Mucosa of rectum (tissue), 2 donors: ENCODE measurements around the gene NCOA6.

Experiments used
- H3K27ac ChIP-seq, 2 donors: one replicate each; pipeline ENCODE4 v1.7.0; 2013; ENCODE audit warnings: inconsistent platforms in 2 of 2, low read depth in 2 of 2, low read length in 2 of 2
- H3K27me3 ChIP-seq, 2 donors: one replicate each; pipeline ENCODE4 v1.7.0; 2013; ENCODE audit warnings: low read length in 2 of 2; ENCODE audit not compliant: control insufficient read depth in 2 of 2, insufficient read depth in 2 of 2
- H3K36me3 ChIP-seq, 2 donors: one replicate each; pipeline ENCODE4 v1.7.0; 2013; ENCODE audit warnings: low read length in 2 of 2; ENCODE audit not compliant: control insufficient read depth in 2 of 2, insufficient read depth in 2 of 2
- H3K4me1 ChIP-seq, 2 donors: one replicate each; pipeline ENCODE4 v1.7.0; 2013; ENCODE audit warnings: low read length in 2 of 2, mild to moderate bottlenecking in 1 of 2; ENCODE audit not compliant: control insufficient read depth in 2 of 2, insufficient read depth in 2 of 2
- H3K4me3 ChIP-seq, 2 donors: one replicate each; pipeline ENCODE4 v1.7.0; 2013; ENCODE audit warnings: low read length in 2 of 2
- H3K9ac ChIP-seq, 2 donors: one replicate each; pipeline ENCODE4 v1.7.0; 2013; ENCODE audit warnings: low read length in 2 of 2, low read depth in 1 of 2, mild to moderate bottlenecking in 1 of 2
- H3K9me3 ChIP-seq, 2 donors: one replicate each; pipeline ENCODE4 v1.7.0; 2013; ENCODE audit warnings: low read length in 2 of 2; ENCODE audit not compliant: control insufficient read depth in 2 of 2
- donor health status: healthy.
- donor health status: Normal muscosa, but diverticular disease.

The NCOA6 gene

DNA sequence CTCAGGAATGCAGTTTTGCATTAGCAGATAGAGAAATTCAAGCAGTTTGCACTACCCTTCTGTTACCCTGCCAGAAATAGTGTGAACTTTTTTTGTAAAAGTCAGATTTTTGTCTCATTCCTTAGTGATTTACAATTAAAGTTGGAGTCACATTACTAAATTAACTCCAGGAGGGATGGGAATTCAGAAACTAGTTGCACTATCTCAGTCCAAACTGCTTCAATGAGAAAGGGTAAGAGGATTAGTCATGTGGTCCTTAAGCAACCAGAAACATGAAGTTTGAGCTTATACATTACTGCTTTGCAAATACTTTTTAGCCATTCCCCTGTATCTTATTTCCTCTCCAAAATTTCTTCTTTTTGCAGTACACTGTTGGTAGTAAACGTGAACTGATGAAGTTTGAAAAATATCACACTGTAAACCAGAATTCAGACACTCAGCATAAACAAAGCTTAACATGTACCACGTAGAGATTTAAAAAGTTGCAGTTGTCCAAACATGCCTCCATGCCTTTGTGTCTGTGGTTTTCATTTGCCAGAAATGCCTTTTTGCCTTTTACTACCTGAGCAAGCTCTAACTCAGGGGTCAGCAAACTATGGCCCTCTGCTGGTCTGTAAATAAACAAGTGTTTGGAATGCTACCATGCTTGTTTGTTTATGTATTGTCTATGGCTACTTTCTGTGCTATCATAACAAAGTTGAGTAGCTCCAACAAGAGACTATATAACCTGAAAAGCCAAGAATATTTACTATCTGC, 71.6 kb downstream of the NCOA6 start:
- no peak overlapping the region for H3K4me3 ChIP-seq
- no peaks in the 10 kb centered on the region for H3K4me1 ChIP-seq
- H3K36me3 ChIP-seq, result peaks cover 64 to 65% of the 10 kb centered on the region in 2 donors
- no peaks in the 10 kb centered on the region for H3K9me3 ChIP-seq
- H3K27ac ChIP-seq, result no peak overlapping the region
- no peak overlapping the region for H3K9ac ChIP-seq
- no peaks in the 10 kb centered on the region for H3K27me3 ChIP-seq

DNA sequence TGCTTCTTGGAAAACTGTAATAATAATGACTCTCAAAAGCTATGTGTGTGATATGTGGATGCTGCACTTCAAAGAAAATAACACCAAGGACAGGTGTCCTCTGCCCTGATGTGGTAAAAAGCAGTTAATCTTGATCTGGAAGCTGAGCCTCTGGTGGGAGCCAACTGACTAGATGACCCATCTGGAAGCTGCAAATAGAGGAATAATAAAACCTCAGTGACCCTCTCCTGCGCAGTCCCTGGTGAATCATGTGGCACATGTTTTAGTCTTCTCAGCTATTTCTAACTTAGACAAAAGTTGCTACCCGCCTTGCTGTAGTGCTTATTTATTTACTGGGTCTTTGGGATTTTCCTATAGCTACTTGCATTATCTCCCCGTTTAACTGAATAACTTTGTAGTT, 74.0 kb downstream of the NCOA6 start:
- Histone ChIP-seq H3K36me3 (peaks cover 55 to 61% of the 10 kb centered on the region in 2 donors), H3K9me3 (no peaks in the 10 kb centered on the region), H3K9ac (no peak overlapping the region), H3K4me1 (no peaks in the 10 kb centered on the region), H3K27ac (no peak overlapping the region), H3K4me3 (no peak overlapping the region), H3K27me3 (no peaks in the 10 kb centered on the region)

DNA sequence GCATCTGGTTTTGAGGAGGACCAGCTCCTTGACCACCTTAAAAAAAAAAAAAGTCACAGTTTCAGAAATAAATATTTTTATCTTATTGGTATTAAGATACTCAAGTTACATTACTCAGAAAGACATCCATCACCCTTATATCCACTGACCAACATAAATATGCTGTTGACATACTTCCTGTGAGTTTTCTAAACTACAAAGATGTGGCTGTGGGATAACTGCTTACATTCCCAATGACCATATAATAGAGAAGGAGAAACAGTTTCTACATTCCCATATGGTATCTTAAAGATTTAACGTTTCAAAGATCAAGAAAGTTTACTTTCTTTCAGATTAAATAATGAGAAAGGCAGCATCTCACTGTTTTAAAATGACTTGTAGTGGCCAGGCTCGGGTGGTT, 75.0 kb downstream of the NCOA6 start:
- no peaks in the 10 kb centered on the region for H3K4me1 ChIP-seq
- no peak overlapping the region for H3K4me3 ChIP-seq
- H3K27ac ChIP-seq, result no peak overlapping the region
- H3K27me3 ChIP-seq, result no peaks in the 10 kb centered on the region
- H3K9me3 ChIP-seq, result no peaks in the 10 kb centered on the region
- peaks cover 59 to 63% of the 10 kb centered on the region in 2 donors for H3K36me3 ChIP-seq
- H3K9ac ChIP-seq, result no peak overlapping the region

DNA sequence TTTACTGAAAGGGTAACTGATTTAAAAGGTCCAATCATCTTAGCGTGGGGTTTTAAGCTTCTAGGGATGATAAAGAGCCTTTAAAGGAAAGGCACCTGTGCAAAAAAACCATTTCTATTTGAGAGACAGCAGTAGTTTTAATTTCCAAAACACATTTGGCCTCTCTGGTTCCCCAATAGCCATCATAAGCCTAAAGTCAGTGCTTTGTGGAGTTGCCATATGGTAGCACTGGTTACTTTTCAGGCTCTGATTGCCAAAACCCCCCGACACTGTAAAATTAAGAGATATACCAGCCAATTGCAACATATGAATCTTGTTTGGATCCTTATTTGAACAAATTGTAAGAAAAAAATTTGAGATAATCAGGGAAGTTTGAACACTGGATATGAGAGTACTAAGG, 76.7 kb downstream of the NCOA6 start:
- Histone ChIP-seq H3K4me3 (no peak overlapping the region), H3K4me1 (no peaks in the 10 kb centered on the region), H3K27ac (no peak overlapping the region), H3K36me3 (peaks cover 56 to 62% of the 10 kb centered on the region in 2 donors), H3K27me3 (no peaks in the 10 kb centered on the region), H3K9me3 (no peaks in the 10 kb centered on the region), H3K9ac (no peak overlapping the region)

DNA sequence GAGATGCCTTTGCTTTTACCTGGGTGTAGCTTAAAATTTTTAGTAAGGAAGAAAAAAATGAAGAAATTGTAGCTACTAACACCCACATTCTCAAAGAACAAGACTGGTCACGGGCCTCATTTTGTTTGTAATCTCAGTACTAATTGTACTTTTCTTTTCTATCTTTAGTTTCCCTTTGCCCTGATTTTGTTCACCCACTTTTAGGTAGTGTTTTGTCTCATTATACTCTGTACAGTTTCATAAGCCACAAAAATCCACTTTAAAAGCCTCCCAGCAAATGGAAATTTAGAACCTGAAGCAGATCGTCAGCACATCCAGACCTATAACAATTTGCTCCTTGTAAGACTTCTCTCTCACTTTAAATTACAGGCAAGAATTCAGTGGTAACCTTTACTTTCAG, 78.0 kb downstream of the NCOA6 start:
- no peaks in the 10 kb centered on the region for H3K27me3 ChIP-seq
- H3K9me3 ChIP-seq, result no peaks in the 10 kb centered on the region
- H3K9ac ChIP-seq, result no peak overlapping the region
- H3K4me1 ChIP-seq, result no peaks in the 10 kb centered on the region
- H3K36me3 ChIP-seq, result peaks cover 64 to 70% of the 10 kb centered on the region in 2 donors
- H3K4me3 ChIP-seq, result no peak overlapping the region
- no peak overlapping the region for H3K27ac ChIP-seq

DNA sequence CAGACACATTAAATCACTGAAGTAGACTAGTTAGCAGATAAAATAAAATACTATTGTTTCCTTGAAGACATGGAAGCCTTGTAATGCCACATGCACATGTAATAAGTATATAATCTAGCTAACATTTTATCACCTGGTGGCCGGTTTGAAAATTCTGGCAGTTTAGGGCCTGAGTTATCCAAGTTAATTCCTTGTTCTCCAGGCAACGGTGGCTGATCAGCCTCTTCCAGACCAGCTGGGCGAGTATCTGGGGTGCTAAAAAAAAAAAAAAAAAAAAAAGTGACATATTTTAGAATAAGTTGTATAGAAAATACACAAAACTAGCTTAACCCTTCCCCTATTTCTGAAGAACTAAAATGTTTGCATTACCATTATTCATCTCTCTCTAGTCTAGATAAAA, 78.8 kb downstream of the NCOA6 start:
- Histone ChIP-seq H3K27me3 (no peaks in the 10 kb centered on the region), H3K4me3 (no peak overlapping the region), H3K9ac (no peak overlapping the region), H3K36me3 (peaks cover 70 to 71% of the 10 kb centered on the region in 2 donors), H3K4me1 (no peaks in the 10 kb centered on the region), H3K9me3 (no peaks in the 10 kb centered on the region), H3K27ac (no peak overlapping the region)

DNA sequence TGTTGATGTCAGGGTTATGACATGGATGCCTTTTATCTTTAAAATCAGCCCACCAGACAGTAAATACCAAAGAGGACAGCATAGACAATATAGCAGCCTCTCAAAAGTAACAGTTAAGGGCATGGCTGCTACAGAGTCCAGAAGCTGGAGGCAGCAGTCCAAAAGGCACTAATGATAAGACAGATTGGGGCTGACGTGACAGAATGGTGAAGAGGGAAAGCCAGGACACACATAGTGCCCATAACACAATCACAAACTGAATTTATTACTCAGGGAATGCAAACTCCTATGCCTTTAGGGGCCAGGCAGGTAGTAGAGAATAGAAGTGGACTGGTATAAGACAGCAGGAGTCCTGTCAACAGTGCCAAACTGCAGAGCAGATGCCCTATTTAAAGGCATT, 80.6 kb downstream of the NCOA6 start:
- H3K4me3 ChIP-seq, result no peak overlapping the region
- H3K27ac ChIP-seq, result no peak overlapping the region
- no peak overlapping the region for H3K9ac ChIP-seq
- H3K4me1 ChIP-seq, result no peaks in the 10 kb centered on the region
- H3K36me3 ChIP-seq, result peaks cover 72 to 74% of the 10 kb centered on the region in 2 donors
- H3K27me3 ChIP-seq, result no peaks in the 10 kb centered on the region
- no peaks in the 10 kb centered on the region for H3K9me3 ChIP-seq

DNA sequence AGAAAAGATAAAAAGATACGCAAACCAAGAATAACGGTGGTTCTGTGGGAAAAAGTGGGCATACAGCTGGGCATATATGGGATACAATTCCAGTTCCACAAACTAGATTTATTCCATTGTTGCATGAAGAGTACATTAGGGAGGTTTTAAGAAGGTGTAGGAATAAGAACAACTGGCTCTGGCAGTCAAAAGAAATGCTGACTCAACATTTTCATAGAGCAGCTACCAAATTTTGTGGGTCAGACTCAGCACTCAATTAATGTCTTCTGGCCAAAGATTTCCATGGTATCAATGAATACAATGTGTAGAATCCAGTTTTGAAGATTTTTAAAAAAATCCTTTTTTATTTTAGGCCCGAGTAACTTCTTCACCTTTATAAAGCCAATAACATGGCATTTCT, 81.1 kb downstream of the NCOA6 start:
- Histone ChIP-seq H3K27ac (no peak overlapping the region), H3K4me3 (no peak overlapping the region), H3K4me1 (no peaks in the 10 kb centered on the region), H3K9me3 (no peaks in the 10 kb centered on the region), H3K27me3 (no peaks in the 10 kb centered on the region), H3K36me3 (peaks cover 67 to 71% of the 10 kb centered on the region in 2 donors), H3K9ac (no peak overlapping the region)

DNA sequence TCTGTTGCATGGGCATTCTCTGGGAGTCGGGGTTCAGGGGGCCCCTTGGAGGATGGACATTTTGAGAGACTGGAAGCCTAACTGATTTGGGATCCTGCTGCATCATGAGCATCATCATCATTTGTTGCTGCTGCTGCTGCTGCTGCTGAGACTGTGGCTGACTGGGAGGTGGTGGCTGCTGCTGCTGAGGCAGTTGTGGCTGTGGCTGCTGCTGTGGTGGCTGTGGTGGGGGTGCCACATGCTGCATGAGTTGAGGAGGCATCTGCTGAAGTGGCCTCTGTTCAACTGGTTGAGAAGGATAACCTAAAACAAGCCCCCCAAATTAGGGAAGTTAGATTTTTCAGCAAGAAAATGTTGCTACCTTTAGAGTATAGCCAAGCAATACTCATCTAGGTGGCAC, 82.4 kb downstream of the NCOA6 start:
- Histone ChIP-seq H3K9ac (no peak overlapping the region), H3K27ac (no peak overlapping the region), H3K4me1 (no peaks in the 10 kb centered on the region), H3K9me3 (no peaks in the 10 kb centered on the region), H3K36me3 (peaks cover 65 to 66% of the 10 kb centered on the region in 2 donors), H3K27me3 (no peaks in the 10 kb centered on the region), H3K4me3 (no peak overlapping the region)

DNA sequence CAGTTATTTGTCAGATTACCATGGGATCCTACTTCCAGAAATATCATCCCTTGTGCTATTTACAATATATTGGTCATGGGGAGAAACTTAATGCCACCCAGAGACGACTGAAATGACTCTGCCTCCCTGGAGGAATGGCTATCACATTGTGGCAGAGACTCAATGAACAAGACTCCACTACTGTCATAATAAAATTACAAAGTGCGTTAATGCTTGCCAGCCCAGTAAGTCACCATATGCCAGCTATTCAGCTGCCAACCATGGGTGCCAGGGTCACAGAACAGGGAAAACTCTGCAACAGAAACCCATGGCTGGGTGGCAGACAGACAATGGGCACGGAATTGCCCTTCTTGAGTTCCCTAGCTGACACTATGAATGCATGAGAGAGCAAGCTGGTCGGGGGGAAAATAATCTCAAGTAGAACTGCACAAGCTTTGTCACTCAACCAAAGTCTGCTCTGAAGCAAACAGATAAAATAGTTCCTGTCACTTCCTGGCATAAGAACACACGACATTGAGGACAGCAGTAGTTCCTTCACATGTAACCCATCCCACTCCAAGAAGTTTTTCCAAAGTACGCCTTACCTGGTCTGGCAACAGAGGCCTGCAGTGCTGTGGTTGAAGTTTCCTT, 89.2 kb downstream of the NCOA6 start:
- no peaks in the 10 kb centered on the region for H3K27me3 ChIP-seq
- H3K27ac ChIP-seq, result no peak overlapping the region
- H3K4me1 ChIP-seq, result no peaks in the 10 kb centered on the region
- no peak overlapping the region for H3K4me3 ChIP-seq
- H3K9ac ChIP-seq, result no peak overlapping the region
- H3K36me3 ChIP-seq, result peaks cover 28 to 33% of the 10 kb centered on the region in 2 donors
- no peaks in the 10 kb centered on the region for H3K9me3 ChIP-seq
